CD4-positive, alpha-beta T cell (primary cell): ENCODE results near the gene NAB2. TPM values are rescaled to one million over a fixed set of nuclear protein-coding genes. Genes with fewer than 3 reads are reported as not detected.

Experiments used
- ATAC-seq: fragments of 200-7000 bp; cut with Tn5 transposase; one replicate; pipeline ENCODE4 v1.10.0; 2022; ENCODE audit warnings: mild to moderate bottlenecking; ENCODE audit not compliant: poor library complexity
- CTCF ChIA-PET: fragments of 350-600 bp; sonication (Branson Sonifier 250); formaldehyde crosslinking; loops from one replicate; lab custom pipeline; 2021; ENCODE audit warnings: antibody characterized with exemption, inconsistent platforms; lab: Charles Lee
- POLR2A ChIA-PET: fragments of 350-600 bp; sonication (Branson Sonifier 250); formaldehyde crosslinking; loops from one replicate; lab custom pipeline; 2021; ENCODE audit warnings: antibody characterized with exemption, inconsistent platforms; lab: Charles Lee
- DNase-seq, 14 experiments: peaks; one replicate each; pipeline ENCODE4 v3.0.0-alpha.2; 2013 to 2020; ENCODE audit warnings: mixed read lengths in 2 of 14
- H3K27ac ChIP-seq, 2 donors: one replicate each; pipeline versions ENCODE4 v1.5.1 to v1.7.0; 2013; ENCODE audit warnings: low read length in 2 of 2, low read depth in 1 of 2, mild to moderate bottlenecking in 1 of 2
- H3K27me3 ChIP-seq, 2 experiments: 1 replicate in 1 of 2; 2 replicates in 1 of 2; pipeline versions ENCODE4 v1.6.1 to v1.7.0; 2013; ENCODE audit warnings: low read length in 2 of 2, control low read depth in 1 of 2, mild to moderate bottlenecking in 1 of 2, moderate library complexity in 1 of 2; ENCODE audit not compliant: insufficient read depth in 2 of 2, control insufficient read depth in 1 of 2
- H3K36me3 ChIP-seq: one replicate; pipeline ENCODE4 v1.6.1; 2013; ENCODE audit warnings: low read length, control low read depth; ENCODE audit not compliant: insufficient read depth
- H3K4me1 ChIP-seq: one replicate; pipeline ENCODE4 v1.6.1; 2013; ENCODE audit warnings: low read length, control low read depth; ENCODE audit not compliant: insufficient read depth
- H3K4me3 ChIP-seq: one replicate; pipeline ENCODE4 v1.5.1; 2013; ENCODE audit warnings: mild to moderate bottlenecking, low read length, moderate library complexity
- H3K9me3 ChIP-seq, 2 experiments: 1 replicate in 1 of 2; 2 replicates in 1 of 2; pipeline versions ENCODE4 v1.6.1 to v1.7.0; 2013; ENCODE audit warnings: low read length in 2 of 2, mild to moderate bottlenecking in 2 of 2, control low read depth in 1 of 2, moderate library complexity in 1 of 2; ENCODE audit not compliant: control insufficient read depth in 1 of 2, insufficient read depth in 1 of 2
- H3K27ac Mint-ChIP-seq: one replicate; pipeline ENCODE4 v1.8.0; 2020; ENCODE audit warnings: mixed read lengths
- H3K27me3 Mint-ChIP-seq: one replicate; pipeline ENCODE4 v1.8.0; 2021; ENCODE audit warnings: mixed read lengths
- H3K36me3 Mint-ChIP-seq: one replicate; pipeline ENCODE4 v1.8.0; 2021; ENCODE audit warnings: low read depth, mixed read lengths
- H3K4me1 Mint-ChIP-seq: one replicate; pipeline ENCODE4 v1.8.0; 2021; ENCODE audit warnings: low read depth, mixed read lengths
- H3K4me3 Mint-ChIP-seq: one replicate; pipeline ENCODE4 v1.8.0; 2020; ENCODE audit warnings: mild to moderate bottlenecking, mixed read lengths
- H3K9me3 Mint-ChIP-seq: one replicate; pipeline ENCODE4 v1.8.0; 2020; ENCODE audit warnings: mixed read lengths
- intact Hi-C, 2 experiments: fragments of 100-400 bp; cut with DNase I in 1 of 2; cut with micrococcal nuclease in 1 of 2; formaldehyde crosslinking; loops; one replicate each; pipeline versions ENCODE4 v1.15.1 to v1.9.0; 2023 to 2025; cut with DNase I, micrococcal nuclease
- total RNA-seq, 174 experiments: library from RNA in 2 of 174; stranded (reverse) in 2 of 174; gene quantifications; one replicate each; pipeline ENCODE4 v1.2.3 and lab custom pipeline; 2021 to 2026
- TF ChIP-seq, protein P1 (sequence below): fragments of 200-600 bp; IDR thresholded peaks from one replicate; pipeline ENCODE4 v1.8.0; 2022; ENCODE audit warnings: antibody characterized with exemption, mild to moderate bottlenecking

Gene NAB2
- total RNA-seq, 2 experiments from 2014 or later = 4.8 to 6.1 TPM

DNA sequence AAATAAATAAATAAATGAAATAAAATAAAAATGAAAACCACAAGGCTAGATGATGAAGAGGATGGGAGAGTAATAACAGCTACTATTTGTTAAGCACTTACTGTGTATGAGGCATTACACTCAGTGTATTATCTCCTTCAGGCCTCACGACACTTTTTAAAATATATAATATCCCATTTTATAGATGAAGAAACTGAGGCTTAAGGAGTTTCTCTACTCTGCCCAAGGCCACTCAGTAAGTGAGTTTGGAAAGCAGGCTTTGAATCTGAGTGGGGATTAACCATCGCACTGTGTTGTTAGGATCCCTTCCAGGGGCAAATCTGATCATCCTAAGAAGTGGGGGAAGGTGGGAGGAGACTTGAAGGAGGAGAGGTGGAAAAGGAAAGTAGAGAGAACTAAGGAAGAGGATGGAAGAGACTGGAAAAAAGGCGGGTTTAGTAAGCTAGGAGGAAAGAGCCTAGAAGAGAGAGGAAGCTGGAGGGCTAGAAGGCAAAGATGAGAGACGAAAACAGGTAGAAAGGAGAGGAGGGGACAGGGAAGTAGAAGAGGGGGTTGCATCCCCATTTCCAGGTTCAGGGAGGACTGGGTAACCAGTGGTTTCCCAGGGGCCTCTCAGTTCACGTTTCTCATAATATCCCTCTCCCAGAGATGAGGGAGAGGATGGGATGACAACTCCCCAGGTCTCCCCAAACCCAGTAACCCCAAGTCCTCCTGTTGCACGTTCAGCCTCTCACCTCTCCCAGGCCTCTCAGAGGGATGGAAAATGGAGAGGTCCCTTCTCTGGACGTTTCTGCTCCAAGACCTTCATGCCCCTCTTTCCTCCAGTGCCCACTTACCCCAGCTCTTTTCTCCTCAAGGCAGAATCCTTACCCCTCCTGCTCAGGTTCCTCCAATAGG, 20.5 kb downstream of the NAB2 start:
- intact Hi-C loops = loop anchor here in 1 of 2 experiments (1.0 kb wide), 1 partner anchor 16 kb away; no protein-coding TSS in a partner anchor
- no peak for ATAC-seq
- H3K4me3 Mint-ChIP-seq = peak overlapping the region; percentile 96
- H3K9me3 Mint-ChIP-seq = no peaks in the 10 kb centered on the region
- H3K27me3 Mint-ChIP-seq = peaks cover 4% of the 10 kb centered on the region
- ChIA-PET CTCF (interaction anchor here (0.8 to 5.1 kb wide), 4 partner anchors 8 to 67 kb away, joined by 3 to 141 read pairs (median 3); no protein-coding TSS in a partner anchor), POLR2A (interaction anchor here (3.0 to 10.4 kb wide), 7 partner anchors 16 to 104 kb away, joined by 9 to 344 read pairs (median 48); partner anchors contain the start of genes LRP1, NAB2, NEMP1 and ZBTB39)
- H3K27ac Mint-ChIP-seq = peak overlapping the region; percentile 94
- Histone ChIP-seq H3K9me3 (no peaks in the 10 kb centered on the region), H3K27ac (peak overlapping the region; percentile 100), H3K27me3 (no peaks in the 10 kb centered on the region), H3K4me1 (peaks cover 68% of the 10 kb centered on the region), H3K4me3 (peak overlapping the region; percentile 95), H3K36me3 (peaks cover 42% of the 10 kb centered on the region)
- TF ChIP-seq, protein P1, sequence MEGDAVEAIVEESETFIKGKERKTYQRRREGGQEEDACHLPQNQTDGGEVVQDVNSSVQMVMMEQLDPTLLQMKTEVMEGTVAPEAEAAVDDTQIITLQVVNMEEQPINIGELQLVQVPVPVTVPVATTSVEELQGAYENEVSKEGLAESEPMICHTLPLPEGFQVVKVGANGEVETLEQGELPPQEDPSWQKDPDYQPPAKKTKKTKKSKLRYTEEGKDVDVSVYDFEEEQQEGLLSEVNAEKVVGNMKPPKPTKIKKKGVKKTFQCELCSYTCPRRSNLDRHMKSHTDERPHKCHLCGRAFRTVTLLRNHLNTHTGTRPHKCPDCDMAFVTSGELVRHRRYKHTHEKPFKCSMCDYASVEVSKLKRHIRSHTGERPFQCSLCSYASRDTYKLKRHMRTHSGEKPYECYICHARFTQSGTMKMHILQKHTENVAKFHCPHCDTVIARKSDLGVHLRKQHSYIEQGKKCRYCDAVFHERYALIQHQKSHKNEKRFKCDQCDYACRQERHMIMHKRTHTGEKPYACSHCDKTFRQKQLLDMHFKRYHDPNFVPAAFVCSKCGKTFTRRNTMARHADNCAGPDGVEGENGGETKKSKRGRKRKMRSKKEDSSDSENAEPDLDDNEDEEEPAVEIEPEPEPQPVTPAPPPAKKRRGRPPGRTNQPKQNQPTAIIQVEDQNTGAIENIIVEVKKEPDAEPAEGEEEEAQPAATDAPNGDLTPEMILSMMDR = no peak
- DNase-seq = no peak
- peaks cover 60% of the 10 kb centered on the region for H3K4me1 Mint-ChIP-seq
- H3K36me3 Mint-ChIP-seq = peaks cover 71% of the 10 kb centered on the region

DNA sequence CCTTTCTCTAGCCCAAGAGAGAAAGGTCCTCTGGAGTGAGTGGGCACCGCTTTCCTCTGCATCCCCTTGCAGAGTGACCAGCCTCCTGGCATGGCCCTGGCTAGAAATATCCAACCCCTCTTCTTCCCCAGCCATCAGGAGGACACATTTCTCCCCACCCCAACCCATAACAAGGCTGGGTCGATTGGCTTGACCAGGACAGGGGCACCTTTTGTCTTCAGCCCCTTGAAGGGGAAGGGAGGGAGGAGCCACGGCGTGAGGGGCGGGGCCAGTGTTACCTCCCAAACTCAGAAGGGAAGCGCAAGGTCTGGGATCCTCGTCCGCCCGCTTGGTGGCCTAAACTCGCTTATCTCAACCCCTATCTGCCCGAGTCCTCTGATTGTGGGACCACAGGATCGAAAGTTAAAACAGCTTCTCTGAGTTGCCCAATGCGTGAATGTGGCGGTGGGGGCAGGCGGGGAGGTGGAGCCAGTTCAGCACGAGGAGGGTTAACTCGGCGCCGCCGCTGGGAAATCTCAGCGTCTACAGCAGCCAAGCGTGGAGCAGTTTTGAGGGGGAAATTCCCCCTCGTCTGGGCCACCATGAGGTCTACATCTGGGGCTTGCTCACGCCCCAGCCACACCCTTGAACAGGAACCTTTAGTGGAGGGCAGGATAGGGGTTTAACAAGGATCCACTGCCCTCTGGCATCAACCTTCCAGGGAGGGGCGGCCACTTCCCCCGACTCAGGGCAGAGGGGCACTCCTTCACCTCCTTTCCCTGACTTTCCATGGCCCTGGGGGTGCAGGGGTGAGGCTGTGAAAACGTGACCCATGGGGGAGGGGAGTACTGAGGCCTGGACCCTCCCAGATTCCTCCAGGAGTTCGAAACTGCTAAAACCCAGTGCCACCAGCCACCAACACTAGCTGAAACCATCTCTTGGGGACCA, 21.5 kb downstream of the NAB2 start:
- TF ChIP-seq, protein P1 = no peak
- H3K9me3 Mint-ChIP-seq = no peaks in the 10 kb centered on the region
- Histone ChIP-seq H3K9me3 (no peaks in the 10 kb centered on the region), H3K27me3 (no peaks in the 10 kb centered on the region), H3K4me1 (peaks cover 64% of the 10 kb centered on the region), H3K4me3 (peak overlapping the region; percentile 95), H3K36me3 (peaks cover 33% of the 10 kb centered on the region), H3K27ac (peak overlapping the region; percentile 100)
- peak overlapping the region; percentile 94 for H3K27ac Mint-ChIP-seq
- peaks cover 54% of the 10 kb centered on the region for H3K4me1 Mint-ChIP-seq
- H3K36me3 Mint-ChIP-seq = peaks cover 63% of the 10 kb centered on the region
- peaks cover 4% of the 10 kb centered on the region for H3K27me3 Mint-ChIP-seq
- peak in 13 of 14 experiments; percentile 38 to 93 (median 65) for DNase-seq
- intact Hi-C loops = loop anchor here (1.0 kb wide), 2 partner anchors 17 to 22 kb away; no protein-coding TSS in a partner anchor
- peak overlapping the region; percentile 96 for H3K4me3 Mint-ChIP-seq
- CTCF ChIA-PET = interaction anchor here (1.0 to 5.1 kb wide), 12 partner anchors 8 to 474 kb away, joined by 3 to 141 read pairs (median 13); partner anchors contain the start of genes LRP1 and NAB2
- peak; percentile 22 for ATAC-seq
- POLR2A ChIA-PET = interaction anchor here (0.6 to 10.4 kb wide), 24 partner anchors 17 to 751 kb away, joined by 3 to 344 read pairs (median 12); partner anchors contain the start of genes BAZ2A, CDK4, DDIT3 and LRP1
